ENCODE results near the gene EIF3L. TPM values are rescaled to one million over a fixed set of nuclear protein-coding genes. Genes with fewer than 3 reads are reported as not detected.

The EIF3L gene
- total RNA-seq, 2 donors from 2014 or later = 358 to 451 TPM

- no peak for DNase-seq
- Histone ChIP-seq H3K27me3 (peaks cover 17% of the 10 kb centered on the region), H3K4me1 (peaks cover 16% of the 10 kb centered on the region), H3K9ac (ENCODE audit: low read depth in 2 of 2, low read length in 2 of 2) (peak overlapping the region in 1 of 2 donors; percentile 35), H3K36me3 (no peaks in the 10 kb centered on the region), H3K4me3 (peak overlapping the region; percentile 38), H3K27ac (no peak overlapping the region), H3K9me3 (no peaks in the 10 kb centered on the region)
- intact Hi-C loops (cut with DNase I) = loop anchor here (2.0 kb wide), 1 partner anchor 148 kb away; no protein-coding TSS in a partner anchor
- no peak for TF ChIP-seq CTCF (IDR thresholded peaks at IDR 0.05)
These were observed 30.1 kb upstream of the EIF3L start for GRCh38 chr22:37819105-37819433.

- intact Hi-C loops (cut with DNase I) = no loop called here
- peaks cover 17% of the 10 kb centered on the region for H3K27me3 ChIP-seq
These were observed 28.9 kb upstream of the EIF3L start for GRCh38 chr22:37820350-37820749.

GRCh38 chr22:37822079-37822833, 27.0 kb upstream of the EIF3L start:
- intact Hi-C loops (cut with DNase I) = no loop called here
- Histone ChIP-seq H3K27me3 (peaks cover 17% of the 10 kb centered on the region), H3K9ac (ENCODE audit: low read depth in 2 of 2, low read length in 2 of 2) (no peak overlapping the region), H3K4me3 (no peak overlapping the region), H3K4me1 (peaks cover 16% of the 10 kb centered on the region), H3K27ac (no peak overlapping the region), H3K36me3 (no peaks in the 10 kb centered on the region), H3K9me3 (no peaks in the 10 kb centered on the region)
- no peak for TF ChIP-seq CTCF (IDR thresholded peaks at IDR 0.05)
- DNase-seq = no peak

More at GRCh38 chr22:37820350-37820749, 28.9 kb upstream of the EIF3L start:
- Histone ChIP-seq H3K27ac (no peak overlapping the region), H3K36me3 (no peaks in the 10 kb centered on the region), H3K4me3 (no peak overlapping the region), H3K9me3 (no peaks in the 10 kb centered on the region), H3K9ac (ENCODE audit: low read depth in 2 of 2, low read length in 2 of 2) (no peak overlapping the region), H3K4me1 (peaks cover 16% of the 10 kb centered on the region)
- no peak for DNase-seq
- no peak for TF ChIP-seq CTCF (IDR thresholded peaks at IDR 0.05)

GRCh38 chr22:37823134-37823985, 25.9 kb upstream of the EIF3L start, which contains the start of gene GALR3:
Gene GALR3 (plus strand): TSS chr22:37823382. CDS start chr22:37823407, 25 bp downstream.
- intact Hi-C loops (cut with DNase I) = no loop called here
- no peak for TF ChIP-seq CTCF (IDR thresholded peaks at IDR 0.05)
- Histone ChIP-seq H3K9ac (ENCODE audit: low read depth in 2 of 2, low read length in 2 of 2) (no peak within 1 kb of the TSS), H3K27ac (no peak within 1 kb of the TSS), H3K4me1 (peaks cover 8% of the 10 kb centered on the region), H3K4me3 (no peak within 1 kb of the TSS), H3K9me3 (no peaks in the 10 kb centered on the region), H3K27me3 (peaks cover 17% of the 10 kb centered on the region), H3K36me3 (no peaks in the 10 kb centered on the region)
- DNase-seq = no peak

GRCh38 chr22:37824674-37825641, 24.3 kb upstream of the EIF3L start:
- no peak overlapping the region for H3K27ac ChIP-seq
- H3K36me3 ChIP-seq = no peaks in the 10 kb centered on the region
- peaks cover 17% of the 10 kb centered on the region for H3K27me3 ChIP-seq
- DNase-seq = no peak
- H3K9me3 ChIP-seq = no peaks in the 10 kb centered on the region
- no peak for TF ChIP-seq CTCF (IDR thresholded peaks at IDR 0.05)
- peak overlapping the region; percentile 20 for H3K4me3 ChIP-seq
- H3K4me1 ChIP-seq = no peaks in the 10 kb centered on the region
- H3K9ac ChIP-seq (ENCODE audit: low read depth in 2 of 2, low read length in 2 of 2) = no peak overlapping the region
- intact Hi-C loops (cut with DNase I) = no loop called here

Measured in colonic mucosa (tissue), 4 donors.